ENCODE data around the gene TUBAL3. TPM values are rescaled to one million over a fixed set of nuclear protein-coding genes. Genes with fewer than 3 reads are reported as not detected.
"Not testable (repeated sequence)": the region's sequence is repeated elsewhere in the genome, so short reads cannot be mapped to it uniquely, and the experiment has no call there.

TUBAL3 gene
- polyA plus RNA-seq, 1 donor: 0.40 TPM

GRCh38 chr10:5423771-5424170, 19.1 kb upstream of the TUBAL3 start:
- no peak for DNase-seq

- DNase-seq: no peak
These were observed 15.0 kb upstream of the TUBAL3 start for GRCh38 chr10:5419466-5420094.

GRCh38 chr10:5418584-5418983, 14.0 kb upstream of the TUBAL3 start:
- DNase-seq: no peak

DNA sequence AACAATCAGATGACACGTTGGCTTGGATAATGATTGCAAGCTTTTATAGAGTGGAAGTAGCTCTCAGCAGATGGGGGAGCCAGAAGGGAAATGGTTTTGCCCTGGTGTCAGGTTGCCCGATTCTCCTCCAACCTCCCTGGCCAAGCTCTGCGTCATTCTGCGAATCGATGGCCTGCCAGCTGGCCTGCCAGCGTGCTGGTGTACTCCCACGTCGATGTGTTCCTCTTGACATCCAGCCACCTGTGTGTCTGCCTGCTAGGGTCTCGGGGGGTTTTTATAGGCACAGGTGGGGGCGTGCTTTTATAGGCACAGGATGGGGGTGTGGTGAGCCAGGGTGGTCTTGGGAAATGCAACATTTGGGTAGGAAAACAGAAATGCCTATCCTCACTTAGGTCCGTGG, 12.4 kb upstream of the TUBAL3 start:
- no peak for DNase-seq

GRCh38 chr10:5413012-5413938, 8.6 kb upstream of the TUBAL3 start:
- DNase-seq: no peak

DNA sequence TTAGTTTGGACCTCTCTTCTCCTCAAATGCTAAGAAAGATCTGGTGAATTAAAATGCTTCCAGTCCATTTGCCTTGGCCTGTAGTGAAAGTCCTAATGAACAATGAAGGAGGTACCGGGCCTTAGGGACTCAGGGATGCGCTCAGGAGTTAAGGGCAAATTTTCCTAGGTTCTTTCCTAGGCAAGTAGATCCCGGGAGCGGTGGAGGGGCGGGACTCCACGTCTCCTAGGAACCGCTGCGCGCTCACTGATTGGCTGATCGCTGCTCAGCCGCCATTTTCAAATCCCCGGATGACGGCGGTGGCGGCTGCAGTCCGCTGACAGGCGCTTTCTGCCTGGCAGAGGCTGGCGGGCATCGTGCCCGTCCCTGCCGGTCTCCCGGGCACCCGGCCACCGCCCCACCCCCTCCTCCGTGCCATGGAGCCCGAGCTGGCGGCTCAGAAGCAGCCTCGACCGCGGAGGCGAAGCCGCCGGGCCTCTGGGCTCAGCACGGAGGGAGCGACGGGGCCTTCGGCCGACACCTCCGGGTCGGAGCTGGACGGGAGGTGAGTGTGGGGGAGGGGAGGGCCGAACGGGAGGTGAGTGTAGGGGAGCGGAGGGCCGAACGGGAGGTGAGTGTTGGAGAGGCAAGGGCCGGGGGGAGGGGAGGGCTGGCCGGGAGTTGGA, 7.8 kb upstream of the TUBAL3 start, which contains the start of gene NET1:
TSS of gene NET1 (plus strand) at position 281 of the 665 bp plus-strand sequence. CDS start at position 417, 136 bp downstream.
- peak; percentile 87 for DNase-seq

- no peak for DNase-seq
These were observed 7.3 kb upstream of the TUBAL3 start for GRCh38 chr10:5411941-5412276.

GRCh38 chr10:5410787-5411186, 6.2 kb upstream of the TUBAL3 start:
- DNase-seq: not testable (repeated sequence)

GRCh38 chr10:5406918-5407317, 2.3 kb upstream of the TUBAL3 start:
- DNase-seq: no peak

- no peak for DNase-seq
These were observed 1.8 kb downstream of the TUBAL3 start for GRCh38 chr10:5402798-5403197.

DNA sequence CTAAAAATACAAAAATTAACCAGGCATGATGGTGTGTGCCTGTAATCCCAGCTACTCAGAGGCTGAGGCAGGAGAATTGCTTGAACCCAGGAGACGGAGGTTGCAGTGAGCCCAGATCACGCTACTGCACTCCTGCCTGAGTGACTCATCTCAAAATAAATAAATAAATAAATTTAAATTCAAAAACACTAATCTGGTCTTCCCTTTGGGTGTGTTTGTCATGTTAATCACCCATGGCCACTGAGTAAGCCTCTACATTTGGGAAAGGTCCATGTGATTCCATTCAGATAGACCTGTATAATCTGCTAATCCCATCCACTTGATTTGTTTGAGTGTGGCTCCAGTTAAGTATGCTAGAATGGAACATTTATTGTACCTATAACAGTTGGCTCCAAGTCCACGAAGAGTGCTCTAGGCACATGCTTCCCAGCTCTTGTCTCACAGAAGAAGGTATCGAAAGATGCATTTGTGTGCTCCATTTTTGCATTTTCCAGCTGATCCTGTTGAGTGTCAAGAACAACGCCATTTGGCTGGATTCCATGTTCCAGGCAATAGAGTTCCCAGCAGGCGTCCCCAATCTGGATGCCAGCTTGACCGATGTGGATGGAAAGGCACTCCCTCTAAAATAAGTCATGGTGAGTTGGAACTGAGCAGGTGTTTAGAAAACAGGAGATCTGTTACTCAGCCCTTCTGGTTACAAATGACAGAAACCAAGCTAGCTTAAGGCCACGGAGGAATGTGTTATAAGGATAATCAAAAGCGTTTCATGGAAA, 4.0 kb downstream of the TUBAL3 start:
- DNase-seq: no peak

DNA sequence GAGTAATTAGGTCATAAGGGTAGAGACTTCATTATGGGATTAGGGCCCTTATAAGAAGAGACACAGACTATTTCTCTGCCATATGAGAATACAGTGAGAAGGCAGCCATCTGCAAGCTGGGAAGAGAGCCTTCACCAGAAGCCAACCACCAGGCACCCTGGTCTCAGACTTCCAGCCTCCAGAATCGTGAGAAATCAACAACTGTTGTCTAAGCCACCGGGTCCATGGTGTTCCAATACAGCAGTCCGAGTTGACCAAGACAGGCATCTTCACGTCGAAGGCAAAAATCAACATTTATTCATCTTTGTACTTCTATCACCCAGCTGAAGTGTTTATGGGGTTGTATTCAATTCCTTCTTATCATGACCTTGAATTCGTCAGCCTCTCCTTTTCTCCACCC, 5.3 kb downstream of the TUBAL3 start:
- DNase-seq: no peak

GRCh38 chr10:5396556-5397300, 7.9 kb downstream of the TUBAL3 start:
- no peak for DNase-seq

DNA sequence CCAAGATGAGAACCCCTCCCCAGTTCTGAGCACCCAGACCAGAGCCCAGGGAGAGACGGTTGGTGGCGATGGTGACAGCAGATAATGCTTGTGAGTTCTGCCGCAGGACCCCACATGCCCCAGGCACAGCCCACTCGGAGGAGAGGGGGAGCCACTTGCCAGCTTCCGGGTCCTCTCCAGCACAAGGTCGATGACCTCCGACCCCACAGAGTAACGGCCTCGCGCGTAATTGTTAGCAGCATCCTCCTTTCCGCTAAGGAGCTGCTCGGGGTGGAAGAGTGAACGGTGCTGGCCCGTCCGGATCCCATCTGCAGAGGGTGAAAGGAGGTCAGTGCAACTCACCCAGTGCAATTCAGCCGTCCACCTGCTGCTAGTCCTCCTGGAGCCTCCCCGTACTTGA, 9.5 kb downstream of the TUBAL3 start:
- DNase-seq: no peak

- no peak for DNase-seq
These were observed 11.1 kb downstream of the TUBAL3 start for GRCh38 chr10:5393529-5393928.

GRCh38 chr10:5391790-5392189, 12.8 kb downstream of the TUBAL3 start:
- no peak for DNase-seq

GRCh38 chr10:5390607-5391205, 13.9 kb downstream of the TUBAL3 start:
- no peak for DNase-seq

- DNase-seq: no peak
These were observed 17.5 kb downstream of the TUBAL3 start for GRCh38 chr10:5387169-5387568.

GRCh38 chr10:5385224-5385623, 19.4 kb downstream of the TUBAL3 start:
- DNase-seq: no peak

DNA sequence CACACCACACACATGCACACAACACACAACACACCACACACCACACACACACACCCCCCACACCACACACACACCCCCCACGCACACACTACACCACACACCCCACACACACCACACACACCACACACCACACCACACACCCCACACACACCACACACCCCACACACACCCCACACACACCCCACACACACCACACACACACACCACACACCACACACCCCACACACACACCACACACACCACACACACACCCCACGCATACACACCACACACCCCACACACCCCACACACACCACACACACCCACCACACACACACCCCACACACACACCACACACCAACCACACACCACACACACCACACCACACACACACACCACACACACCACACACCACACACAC, 23.4 kb downstream of the TUBAL3 start:
- DNase-seq: no peak

GRCh38 chr10:5380395-5380794, 24.2 kb downstream of the TUBAL3 start:
- DNase-seq: not testable (repeated sequence)
